ENCODE measurements around the gene NEU4. TPM values are rescaled to one million over a fixed set of nuclear protein-coding genes. Genes with fewer than 3 reads are reported as not detected.
"Not testable (repeated sequence)": the region's sequence is repeated elsewhere in the genome, so short reads cannot be mapped to it uniquely, and the experiment has no call there.

NEU4 gene
- 10 to 100 TPM; 41.4 to 72.5 (median 71.0) TPM for total RNA-seq
- long read RNA-seq, donor 1, transcript NEU4-205 (4 exons, 2,273 nt): major isoform, 20 of 52 reads
- long read RNA-seq, donor 1, partial matches to known transcripts: 12 of 52 reads
- long read RNA-seq, donor 1, other reads (novel, unspliced or antisense): 17 of 52 reads
- long read RNA-seq, donor 2, transcript NEU4-205 (4 exons, 2,273 nt): major isoform, 28 of 45 reads
- long read RNA-seq, donor 2, transcript NEU4-204 (4 exons, 1,907 nt): minor isoform, 5 of 45 reads
- long read RNA-seq, donor 2, partial matches to known transcripts: 3 of 45 reads
- long read RNA-seq, donor 2, other reads (novel, unspliced or antisense): 5 of 45 reads

GRCh38 chr2:241808721-241809382, at the start of gene NEU4:
Gene NEU4 (plus strand): TSS chr2:241809193. CDS start chr2:241814485, 5,292 bp downstream.
- peak; percentile 94 for ATAC-seq
- intact Hi-C loops (cut with DNase I, micrococcal nuclease): no loop called here
- DNase-seq: peak; percentile 73 to 91 (median 89)
- Histone ChIP-seq H3K9me3 (no peaks in the 10 kb centered on the region), H3K4me3 (peak within 1 kb of the TSS; percentile 19), H3K4me1 (ENCODE audit: low read depth) (peaks cover 22% of the 10 kb centered on the region), H3K36me3 (ENCODE audit: low read depth) (no peaks in the 10 kb centered on the region)
- no peak for TF ChIP-seq CTCF (IDR thresholded peaks at IDR 0.05)

GRCh38 chr2:241759893-241760292, 49.1 kb upstream of the NEU4 start:
- H3K4me1 ChIP-seq (ENCODE audit: low read depth); intact Hi-C loops (cut with DNase I, micrococcal nuclease); H3K4me3 ChIP-seq; ATAC-seq; H3K9me3 ChIP-seq; H3K36me3 ChIP-seq (ENCODE audit: low read depth): not testable (repeated sequence)
- peak in 1 of 3 donors; percentile 6 for DNase-seq

GRCh38 chr2:241760301-241760771, 48.7 kb upstream of the NEU4 start:
- ATAC-seq (no peak), DNase-seq (peak in 1 of 3 donors; percentile 22)
- Histone ChIP-seq H3K4me3 (no peak overlapping the region), H3K4me1 (ENCODE audit: low read depth) (no peaks in the 10 kb centered on the region), H3K9me3 (peaks cover 2% of the 10 kb centered on the region), H3K36me3 (ENCODE audit: low read depth) (no peaks in the 10 kb centered on the region)
- intact Hi-C loops (cut with DNase I, micrococcal nuclease): no loop called here
- no peak for TF ChIP-seq CTCF (IDR thresholded peaks at IDR 0.05)

- intact Hi-C loops (cut with DNase I, micrococcal nuclease): no loop called here
- Histone ChIP-seq H3K4me1 (ENCODE audit: low read depth) (no peaks in the 10 kb centered on the region), H3K4me3 (no peak overlapping the region), H3K36me3 (ENCODE audit: low read depth) (no peaks in the 10 kb centered on the region), H3K9me3 (peaks cover 2% of the 10 kb centered on the region)
- peak in 1 of 3 donors; percentile 15 for DNase-seq
- ATAC-seq: no peak
- no peak for TF ChIP-seq CTCF (IDR thresholded peaks at IDR 0.05)
Measured at GRCh38 chr2:241762321-241762932, 46.6 kb upstream of the NEU4 start.

DNA sequence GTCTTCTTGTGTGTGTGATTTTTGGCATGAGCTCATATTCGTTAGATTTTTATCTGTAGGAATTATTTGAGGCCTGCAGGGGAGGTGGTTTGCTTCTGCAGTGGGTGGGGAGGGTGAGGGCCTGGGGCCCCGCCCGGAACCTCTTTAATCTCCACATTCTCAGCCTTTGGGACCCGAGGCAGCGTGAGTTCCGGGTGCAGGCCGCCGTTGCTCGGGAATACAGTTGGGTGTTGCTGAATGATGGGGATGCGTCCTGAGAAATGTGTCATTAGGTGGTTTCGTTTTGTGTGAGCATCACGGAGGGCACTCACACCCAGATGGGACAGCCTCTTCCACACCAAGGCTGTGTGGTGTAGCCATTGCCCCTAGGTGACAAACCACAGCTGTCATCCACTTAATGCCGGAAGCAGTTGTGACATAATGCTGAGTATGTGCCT, 46.0 kb upstream of the NEU4 start:
- no peak overlapping the region for H3K4me3 ChIP-seq
- no peak for TF ChIP-seq CTCF (IDR thresholded peaks at IDR 0.05)
- intact Hi-C loops (cut with DNase I, micrococcal nuclease): no loop called here
- DNase-seq: peak in 2 of 3 donors; percentile 34 to 42
- H3K36me3 ChIP-seq (ENCODE audit: low read depth): no peaks in the 10 kb centered on the region
- H3K4me1 ChIP-seq (ENCODE audit: low read depth): no peaks in the 10 kb centered on the region
- peaks cover 2% of the 10 kb centered on the region for H3K9me3 ChIP-seq
- ATAC-seq: peak; percentile 82
